K562 (cell line): ENCODE results near the gene PLEKHA5. TPM values are rescaled to one million over a fixed set of nuclear protein-coding genes. Genes with fewer than 3 reads are reported as not detected.

Experiments
- CBFA2T2 ChIP-seq: fragments of 450-650 bp; conservative IDR thresholded peaks from 2 replicates; pipeline ENCODE4 v1.6.1; 2017; ENCODE audit warnings: mild to moderate bottlenecking
- CBX5 ChIP-seq: IDR thresholded peaks from 2 replicates; pipeline ENCODE4 v1.6.1; 2014; ENCODE audit warnings: low read depth, borderline replicate concordance
- CREB3 ChIP-seq: fragments of 450-650 bp; conservative IDR thresholded peaks from 2 replicates; pipeline ENCODE4 v1.6.1; 2016; ENCODE audit warnings: missing genetic modification characterization, low read depth, mild to moderate bottlenecking, missing compliant biosample characterization, moderate library complexity
- HNRNPH1 ChIP-seq: fragments of 200-400 bp; formaldehyde crosslinking; optimal IDR thresholded peaks from 2 replicates; pipeline ENCODE3; 2017; ENCODE audit warnings: low read depth, mild to moderate bottlenecking, low read length, moderate library complexity
- HNRNPL ChIP-seq: fragments of 200-400 bp; formaldehyde crosslinking; IDR thresholded peaks from 2 replicates; pipeline ENCODE4 v1.6.1; 2017; ENCODE audit warnings: low read depth, mild to moderate bottlenecking, low read length
- KHSRP ChIP-seq: fragments of 450-650 bp; IDR thresholded peaks from 2 replicates; pipeline ENCODE4 v1.6.1; 2017
- NR2F6 ChIP-seq: fragments of 450-650 bp; formaldehyde crosslinking; IDR thresholded peaks from 2 replicates; pipeline ENCODE4 v1.4.0; 2020; ENCODE audit warnings: mild to moderate bottlenecking
- PHB ChIP-seq: fragments of 250-450 bp; sonication (Bioruptor Pico); IDR thresholded peaks from 2 replicates; pipeline ENCODE4 v1.5.0; 2021
- PKNOX1 ChIP-seq: fragments of 450-650 bp; IDR thresholded peaks from 2 replicates; pipeline ENCODE4 v1.6.1; 2016
- PRDM10 ChIP-seq: fragments of 450-650 bp; IDR thresholded peaks from 2 replicates; pipeline ENCODE4 v1.6.1; 2018; ENCODE audit not compliant: partially characterized antibody
- RNF2 ChIP-seq: sonication (generic); IDR thresholded peaks from 2 replicates; pipeline ENCODE4 v1.6.1; 2016
- SIX5 ChIP-seq, 2 experiments: IDR thresholded peaks; 2 replicates each; pipeline ENCODE4 v1.6.1; 2011; ENCODE audit warnings: low read length in 2 of 2, borderline replicate concordance in 1 of 2, low read depth in 1 of 2, mild to moderate bottlenecking in 1 of 2, moderate library complexity in 1 of 2; ENCODE audit not compliant: insufficient read depth in 1 of 2
- TAL1 ChIP-seq: fragments of 450-650 bp; IDR thresholded peaks from 2 replicates; pipeline ENCODE4 v1.6.1; 2016; ENCODE audit warnings: mild to moderate bottlenecking
- TBP ChIP-seq: optimal IDR thresholded peaks from 2 replicates; pipeline ENCODE3; 2011; ENCODE audit warnings: low read depth, low read length, improper control_type of control experiment
- ZNF318 ChIP-seq, 2 experiments: fragments of 450-650 bp; IDR thresholded peaks; 2 replicates each; pipeline ENCODE4 v1.6.1; 2016; ENCODE audit warnings: mild to moderate bottlenecking in 2 of 2, borderline replicate concordance in 1 of 2, low read depth in 1 of 2, moderate library complexity in 1 of 2
- ZNF707 ChIP-seq: fragments of 250-450 bp; sonication (Bioruptor Pico); conservative IDR thresholded peaks from 2 replicates; pipeline ENCODE4 v1.8.0; 2022; ENCODE audit warnings: inconsistent platforms, mild to moderate bottlenecking, moderate library complexity
- polyA plus RNA-seq, 8 experiments: library from polyadenylated mRNA; depleted of rRNA in 4 of 8; stranded (reverse) in 5 of 8; unstranded in 3 of 8; fragments of >200 nt; fragmentation: Nextera tagmentation in 2 of 8; fragmentation: Illumina TruSeq in 1 of 8; extraction: Ambion mirVana in 2 of 8; extraction: Trizol in 1 of 8; gene quantifications; 2 replicates each; pipeline versions ENCODE4 v1.2.1 to v1.2.3, GENCODE V29; 2011 to 2014; ENCODE audit warnings: inconsistent platforms in 1 of 8, missing spikeins in 1 of 8
- total RNA-seq, 7 experiments: library from RNA; depleted of rRNA in 6 of 7; stranded (reverse); fragments of >200 nt in 6 of 7; fragmentation: Illumina TruSeq in 2 of 7; extraction: Trizol in 2 of 7; gene quantifications; 2 replicates each; pipeline versions ENCODE4 v1.2.1 to v1.2.3, GENCODE V29; 2011 to 2021; ENCODE audit warnings: low replicate concordance in 1 of 7

Gene PLEKHA5
- total and polyA plus RNA-seq, 9 of the 15 experiments (the other 6 are each of a cell fraction or from before 2014, with no cell fraction given): 7.2 to 26.2 (median 17.4) TPM

GRCh38 chr12:19144287-19144686, 14.8 kb downstream of the PLEKHA5 start (continued):
- TF ChIP-seq KHSRP: no peak
- TF ChIP-seq TAL1: peak; percentile 37; the same call in 1 of the 2 replicates
- no peak for TF ChIP-seq PRDM10
- peak; percentile 70; the same call in 1 of the 2 replicates for TF ChIP-seq PKNOX1
- TF ChIP-seq NR2F6: no peak
- TF ChIP-seq RNF2: no peak
- TF ChIP-seq ZNF707: no peak
- no peak for TF ChIP-seq ZNF318 (IDR thresholded peaks at IDR 0.05; ENCODE audit: borderline replicate concordance in 1 of 2, low read depth in 1 of 2)
- no peak for TF ChIP-seq CBX5
- no peak for TF ChIP-seq HNRNPL
- TF ChIP-seq CBFA2T2: peak; percentile 53; the same call in 1 of the 2 replicates
- TF ChIP-seq HNRNPH1: no peak
- TF ChIP-seq TBP: no peak
- no peak for TF ChIP-seq SIX5 (IDR thresholded peaks at IDR 0.05; ENCODE audit: borderline replicate concordance in 1 of 2, insufficient read depth in 1 of 2, low read depth in 1 of 2, low read length in 2 of 2)
- no peak for TF ChIP-seq CREB3 (tag)
- no peak for TF ChIP-seq PHB (CRISPR knock-in tag)
